Activated gamma-delta T cell (primary cell): ENCODE data around the gene PAQR6.

Experiments used
- DNase-seq: peaks from one replicate; lab custom pipeline; 2025; lab: John Stamatoyannopoulos, UW

The PAQR6 gene

GRCh38 chr1:156262461-156263287 is 14.8 kb upstream of the PAQR6 start:
- no peak for DNase-seq

- DNase-seq: no peak
Observed at GRCh38 chr1:156260896-156261295, 13.0 kb upstream of the PAQR6 start.

- DNase-seq: no peak
Observed at GRCh38 chr1:156259805-156260204, 11.9 kb upstream of the PAQR6 start.

- DNase-seq: no peak
Observed at GRCh38 chr1:156258859-156259258, 11.0 kb upstream of the PAQR6 start.

GRCh38 chr1:156257711-156258110 is 9.9 kb upstream of the PAQR6 start:
- DNase-seq: no peak

GRCh38 chr1:156253634-156254033 is 5.8 kb upstream of the PAQR6 start:
- DNase-seq: no peak

- DNase-seq: no peak
Observed at GRCh38 chr1:156251527-156251926, 3.7 kb upstream of the PAQR6 start.

- no peak for DNase-seq
Observed at GRCh38 chr1:156249593-156249992, 1.7 kb upstream of the PAQR6 start.

GRCh38 chr1:156248323-156248683 is 447 bp upstream of the PAQR6 start:
- no peak for DNase-seq

GRCh38 chr1:156246781-156247459 is 936 bp downstream of the PAQR6 start:
- DNase-seq: no peak

- no peak for DNase-seq
Observed at GRCh38 chr1:156246241-156246780, 1.5 kb downstream of the PAQR6 start.

GRCh38 chr1:156245451-156246232 is 2.2 kb downstream of the PAQR6 start:
- DNase-seq: no peak

GRCh38 chr1:156244712-156245111 is 3.1 kb downstream of the PAQR6 start:
- no peak for DNase-seq

GRCh38 chr1:156244126-156244525 is 3.7 kb downstream of the PAQR6 start:
- DNase-seq: no peak

- DNase-seq: no peak
Observed at GRCh38 chr1:156242738-156243137, 5.1 kb downstream of the PAQR6 start.

- DNase-seq: no peak
Observed at GRCh38 chr1:156241926-156242325, 5.9 kb downstream of the PAQR6 start, which contains the start of gene BGLAP. TSS of gene BGLAP (plus strand) at chr1:156242184. CDS start at chr1:156242232, 48 bp downstream.

- DNase-seq: no peak
Observed at GRCh38 chr1:156241311-156241811, 6.5 kb downstream of the PAQR6 start.

GRCh38 chr1:156238248-156238647 is 9.6 kb downstream of the PAQR6 start:
- no peak for DNase-seq

GRCh38 chr1:156236164-156236563 is 11.7 kb downstream of the PAQR6 start:
- no peak for DNase-seq

GRCh38 chr1:156233426-156234127 is 14.3 kb downstream of the PAQR6 start:
- no peak for DNase-seq

- no peak for DNase-seq
Observed at GRCh38 chr1:156232201-156232894, 15.5 kb downstream of the PAQR6 start.
